NB4 (cell line): ENCODE data around the gene SLC39A11.

ENCODE experiments used
- CTCF ChIP-seq: IDR thresholded peaks from one replicate; pipeline ENCODE4 v1.5.1; 2012; ENCODE audit warnings: low read depth, low read length
- MAX ChIP-seq: IDR thresholded peaks from 2 replicates; pipeline ENCODE4 v1.6.1; 2011; ENCODE audit warnings: low read depth, low read length
- POLR2A ChIP-seq: IDR thresholded peaks from 2 replicates; pipeline ENCODE4 v1.6.1; 2011; ENCODE audit warnings: mild to moderate bottlenecking; ENCODE audit not compliant: insufficient read length; ENCODE audit errors: extremely low read depth

- TF ChIP-seq CTCF, result no peak
- TF ChIP-seq MAX, result no peak
- no peak for TF ChIP-seq POLR2A
Measured at GRCh38 chr17:72617557-72617956, 474.9 kb downstream of the SLC39A11 start.
